Measurements from ENCODE around the gene RGS19. TPM values are rescaled to one million over a fixed set of nuclear protein-coding genes. Genes with fewer than 3 reads are reported as not detected.

RGS19 gene
- total RNA-seq, 1 experiment from 2014 or later = 32.0 TPM

GRCh38 chr20:64032706-64033624 lies 46.4 kb downstream of the RGS19 start:
- CTCF ChIA-PET = interaction anchor here (0.6 kb wide), 1 partner anchor 167 kb away, joined by 6 read pairs; no protein-coding TSS in a partner anchor
- no peak for ATAC-seq

More at GRCh38 chr20:64032706-64033624, 46.4 kb downstream of the RGS19 start:
- no peak for TF ChIP-seq SIN3A (IDR thresholded peaks at IDR 0.05; ENCODE audit: borderline replicate concordance, insufficient read depth, low read depth, low read length)
- TF ChIP-seq POLR2AphosphoS5 (IDR thresholded peaks at IDR 0.05; ENCODE audit: low read depth, low read length) = no peak; the same call in 1 of the 2 replicates
- TF ChIP-seq TCF7L2 (IDR thresholded peaks at IDR 0.05; ENCODE audit: low read depth, low read length) = no peak
- no peak for TF ChIP-seq CTCF (IDR thresholded peaks at IDR 0.05)
- no peak for TF ChIP-seq REST (IDR thresholded peaks at IDR 0.05; ENCODE audit: insufficient read depth in 1 of 2, low read depth in 2 of 2, low read length in 1 of 2)
- POLR2A ChIA-PET = no interaction called here
- intact Hi-C loops (cut with micrococcal nuclease; ENCODE audit: unreplicated experiment) = no loop called here
- Histone ChIP-seq H3K4me1 (ENCODE audit: control insufficient read depth, insufficient read depth, low read length) (peaks cover 26% of the 10 kb centered on the region), H3K36me3 (ENCODE audit: control insufficient read depth, insufficient read depth, low read length) (0 out of 2 replicates have a peak, but pooled peaks cover 2% of the 10 kb centered on the region), H3K27ac (ENCODE audit: low read length) (no peak overlapping the region), H3K9me3 (ENCODE audit: control insufficient read depth, insufficient read depth, low read depth, low read length) (no peaks in the 10 kb centered on the region), H3K4me3 (ENCODE audit: low read depth in 2 of 2, low read length in 2 of 2) (no peak overlapping the region), H3K27me3 (ENCODE audit: control insufficient read depth, insufficient read depth, low read length) (no peaks in the 10 kb centered on the region)
- BruUV-seq (replicated peaks) = no TSS peak
- no peak for DNase-seq (ENCODE audit: low read depth, low spot score)
- in situ Hi-C loops (cut with HindIII; ENCODE audit: low pct_unique_long_range_greater_than_20kb, low sequenced_read_pairs) = no loop called here

Measured in Panc1 (cell line).